ENCODE measurements around the gene NUP133.
"Not testable (repeated sequence)": the region's sequence is repeated elsewhere in the genome, so short reads cannot be mapped to it uniquely, and the experiment has no call there.

Gene NUP133

GRCh38 chr1:229507951-229508822 is at the start of gene NUP133:
Gene NUP133 (minus strand): TSS chr1:229508341. CDS start chr1:229508249, 92 bp downstream.
- FAIRE-seq, result peak; percentile 93

GRCh38 chr1:229557200-229557850 is 49.2 kb upstream of the NUP133 start:
- FAIRE-seq, result peak; percentile 19

GRCh38 chr1:229554886-229555621 is 46.9 kb upstream of the NUP133 start:
- no peak for FAIRE-seq

GRCh38 chr1:229553621-229554130 is 45.5 kb upstream of the NUP133 start:
- FAIRE-seq, result no peak

GRCh38 chr1:229552732-229553131 is 44.6 kb upstream of the NUP133 start:
- no peak for FAIRE-seq

GRCh38 chr1:229550812-229551567 is 42.8 kb upstream of the NUP133 start:
- FAIRE-seq, result no peak

- FAIRE-seq, result no peak
These were observed 39.4 kb upstream of the NUP133 start for GRCh38 chr1:229547542-229547941.

- no peak for FAIRE-seq
These were observed 36.4 kb upstream of the NUP133 start for GRCh38 chr1:229544587-229544986.

- no peak for FAIRE-seq
These were observed 31.8 kb upstream of the NUP133 start for GRCh38 chr1:229539863-229540506.

GRCh38 chr1:229538945-229539344 is 30.8 kb upstream of the NUP133 start:
- no peak for FAIRE-seq

- no peak for FAIRE-seq
These were observed 29.8 kb upstream of the NUP133 start for GRCh38 chr1:229537894-229538293.

GRCh38 chr1:229536982-229537381 is 28.8 kb upstream of the NUP133 start:
- FAIRE-seq, result peak; percentile 31

GRCh38 chr1:229535230-229535629 is 27.1 kb upstream of the NUP133 start:
- no peak for FAIRE-seq

- no peak for FAIRE-seq
These were observed 23.2 kb upstream of the NUP133 start for GRCh38 chr1:229531326-229531725.

- FAIRE-seq, result no peak
These were observed 21.5 kb upstream of the NUP133 start for GRCh38 chr1:229529639-229530038.

GRCh38 chr1:229526695-229527094 is 18.6 kb upstream of the NUP133 start:
- no peak for FAIRE-seq

- FAIRE-seq, result no peak
These were observed 14.9 kb upstream of the NUP133 start for GRCh38 chr1:229523052-229523451.

GRCh38 chr1:229514578-229515275 is 6.6 kb upstream of the NUP133 start:
- FAIRE-seq, result peak; percentile 98

- FAIRE-seq, result not testable (repeated sequence)
These were observed 3.5 kb upstream of the NUP133 start for GRCh38 chr1:229511625-229512024.

GRCh38 chr1:229511201-229511600 is 3.1 kb upstream of the NUP133 start:
- FAIRE-seq, result not testable (repeated sequence)

- FAIRE-seq, result no peak
These were observed 1.4 kb upstream of the NUP133 start for GRCh38 chr1:229509576-229509975.

Measured in TTC549 (cell line).